Peyer's patch (tissue), 4 donors: ENCODE results near the gene MACC1. TPM values are rescaled to one million over a fixed set of nuclear protein-coding genes. Genes with fewer than 3 reads are reported as not detected.

Experiments used
- DNase-seq, 3 donors: peaks; one replicate each; pipeline ENCODE4 v3.0.0-alpha.2; 2017 to 2019
- H3K27ac ChIP-seq, 4 donors: fragments of 200-600 bp; sonication (generic); one replicate each; pipeline ENCODE4 v1.5.1; 2016 to 2019
- H3K27me3 ChIP-seq, 2 donors: fragments of 200-600 bp; sonication (generic); one replicate each; pipeline ENCODE4 v1.5.1; 2019
- H3K36me3 ChIP-seq, 3 donors: fragments of 200-600 bp; sonication (generic); one replicate each; pipeline ENCODE4 v1.5.1; 2016 to 2019
- H3K4me1 ChIP-seq, 4 donors: fragments of 200-600 bp; sonication (generic); one replicate each; pipeline ENCODE4 v1.5.1; 2016 to 2019
- H3K4me3 ChIP-seq, 4 donors: fragments of 200-600 bp; sonication (generic); 1 replicate in 3 of 4; 2 replicates in 1 of 4; pipeline ENCODE4 v1.5.1; 2016 to 2019; ENCODE audit warnings: mild to moderate bottlenecking in 1 of 4
- H3K9me3 ChIP-seq, 4 donors: fragments of 200-600 bp; sonication (generic); one replicate each; pipeline ENCODE4 v1.5.1; 2016 to 2019; ENCODE audit warnings: mild to moderate bottlenecking in 1 of 4
- CTCF ChIP-seq, 6 experiments: fragments of 450-650 bp in 4 of 6; fragments of 200-600 bp in 2 of 6; sonication (generic) in 1 of 6; IDR thresholded peaks; one replicate each; pipeline ENCODE4 v1.5.1; 2017 to 2019; ENCODE audit warnings: antibody characterized with exemption in 6 of 6, mild to moderate bottlenecking in 3 of 6, moderate library complexity in 1 of 6
- POLR2A ChIP-seq, 2 donors: fragments of 450-650 bp; IDR thresholded peaks; one replicate each; pipeline ENCODE4 v1.5.1; 2017; ENCODE audit warnings: antibody characterized with exemption in 2 of 2, mild to moderate bottlenecking in 2 of 2, moderate library complexity in 2 of 2
- total RNA-seq, 4 donors: library from RNA; depleted of rRNA; stranded (reverse); fragments of >200 nt; gene quantifications; one replicate each; pipeline ENCODE4 v1.1.0, GENCODE V29; 2016

The MACC1 gene
- total RNA-seq, 4 donors from 2014 or later, result 25.6 to 79.4 (median 71.1) TPM

GRCh38 chr7:20185988-20186387 lies 31.2 kb downstream of the MACC1 start:
- H3K27ac ChIP-seq, result no peak overlapping the region
- DNase-seq, result no peak
- no peak overlapping the region for H3K4me3 ChIP-seq
- no peaks in the 10 kb centered on the region for H3K9me3 ChIP-seq
- no peaks in the 10 kb centered on the region for H3K36me3 ChIP-seq
- no peak for TF ChIP-seq CTCF (IDR thresholded peaks at IDR 0.05)
- TF ChIP-seq POLR2A (IDR thresholded peaks at IDR 0.05), result no peak
- H3K27me3 ChIP-seq, result no peaks in the 10 kb centered on the region
- H3K4me1 ChIP-seq, result no peaks in the 10 kb centered on the region

GRCh38 chr7:20183086-20183485 lies 34.1 kb downstream of the MACC1 start:
- Histone ChIP-seq H3K9me3 (no peaks in the 10 kb centered on the region), H3K27ac (no peak overlapping the region), H3K36me3 (no peaks in the 10 kb centered on the region), H3K4me3 (no peak overlapping the region), H3K4me1 (no peaks in the 10 kb centered on the region), H3K27me3 (no peaks in the 10 kb centered on the region)
- DNase-seq, result no peak
- no peak for TF ChIP-seq CTCF (IDR thresholded peaks at IDR 0.05)
- TF ChIP-seq POLR2A (IDR thresholded peaks at IDR 0.05), result no peak

- Histone ChIP-seq H3K9me3 (no peaks in the 10 kb centered on the region), H3K27ac (peak overlapping the region in 1 of 4 donors; percentile 14), H3K4me3 (no peak overlapping the region), H3K4me1 (no peaks in the 10 kb centered on the region), H3K27me3 (no peaks in the 10 kb centered on the region), H3K36me3 (no peaks in the 10 kb centered on the region)
- DNase-seq, result no peak
- TF ChIP-seq POLR2A (IDR thresholded peaks at IDR 0.05) (no peak), CTCF (IDR thresholded peaks at IDR 0.05) (no peak)
Observed at GRCh38 chr7:20176578-20177242, 40.5 kb downstream of the MACC1 start.

- no peak overlapping the region for H3K27ac ChIP-seq
- no peaks in the 10 kb centered on the region for H3K27me3 ChIP-seq
- H3K4me1 ChIP-seq, result no peaks in the 10 kb centered on the region
- H3K4me3 ChIP-seq, result no peak overlapping the region
- no peak for DNase-seq
- TF ChIP-seq POLR2A (IDR thresholded peaks at IDR 0.05), result no peak
- no peak for TF ChIP-seq CTCF (IDR thresholded peaks at IDR 0.05)
- H3K36me3 ChIP-seq, result no peaks in the 10 kb centered on the region
- no peaks in the 10 kb centered on the region for H3K9me3 ChIP-seq
Observed at GRCh38 chr7:20173828-20174227, 43.4 kb downstream of the MACC1 start.

- DNase-seq, result peak; percentile 40 to 73 (median 47)
- TF ChIP-seq POLR2A (IDR thresholded peaks at IDR 0.05), result no peak
- peak in 4 of 6 experiments; percentile 25 to 40 (median 32) for TF ChIP-seq CTCF (IDR thresholded peaks at IDR 0.05)
- Histone ChIP-seq H3K9me3 (no peaks in the 10 kb centered on the region), H3K36me3 (no peaks in the 10 kb centered on the region), H3K27ac (no peak overlapping the region), H3K27me3 (no peaks in the 10 kb centered on the region), H3K4me1 (no peaks in the 10 kb centered on the region), H3K4me3 (no peak overlapping the region)
Observed at GRCh38 chr7:20172736-20173334, 44.3 kb downstream of the MACC1 start.
